ENCODE data around the gene SLC35F3. TPM values are rescaled to one million over a fixed set of nuclear protein-coding genes. Genes with fewer than 3 reads are reported as not detected.
A peak's percentile ranks its signal among the peaks of the same experiment; 100 is the strongest.
"Not testable (repeated sequence)": the region's sequence is repeated elsewhere in the genome, so short reads cannot be mapped to it uniquely, and the experiment has no call there.

The SLC35F3 gene
- total RNA-seq, 1 experiment from 2014 or later, result not detected

DNA sequence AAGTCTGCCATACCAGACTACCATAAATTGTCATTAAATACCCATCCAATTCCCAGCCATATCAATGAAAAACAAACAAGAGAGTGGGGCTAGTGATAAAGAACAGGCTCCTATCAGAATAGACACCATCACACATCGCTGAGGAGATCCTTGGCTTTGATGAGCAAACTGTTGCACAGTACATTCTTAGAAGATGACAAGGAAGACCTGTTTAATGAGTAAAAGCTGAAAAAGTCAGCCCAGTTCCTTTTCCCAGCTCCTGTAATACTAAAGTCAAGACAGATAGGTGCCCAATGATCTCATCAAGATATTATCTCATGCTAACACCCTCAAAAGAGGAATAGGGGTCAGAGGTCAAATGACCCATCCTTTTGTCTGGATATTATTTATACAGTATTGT, 304.3 kb downstream of the SLC35F3 start:
- BruUV-seq (replicated peaks), result no TSS peak
- Histone ChIP-seq H3K36me3 (ENCODE audit: control insufficient read depth, insufficient read depth, low read length) (no peaks in the 10 kb centered on the region), H3K4me3 (ENCODE audit: low read depth, low read length) (no peak overlapping the region), H3K4me1 (no peaks in the 10 kb centered on the region), H3K27me3 (replicated peaks; ENCODE audit: control insufficient read depth, insufficient read depth, low read length) (peaks cover 2% of the 10 kb centered on the region; the same call in 1 of the 2 replicates), H3K9me3 (peaks cover 7% of the 10 kb centered on the region; the same call in 1 of the 2 replicates)
- Mint-ChIP-seq H3K9me3 (ENCODE audit: unreplicated experiment) (peaks cover 27% of the 10 kb centered on the region), H3K4me1 (ENCODE audit: low read depth, unreplicated experiment) (no peaks in the 10 kb centered on the region), H3K4me3 (ENCODE audit: unreplicated experiment) (no peak overlapping the region), H3K27me3 (ENCODE audit: insufficient read depth, unreplicated experiment) (peaks cover 20% of the 10 kb centered on the region), H3K36me3 (ENCODE audit: insufficient read depth, unreplicated experiment) (no peaks in the 10 kb centered on the region), H3K27ac (ENCODE audit: unreplicated experiment) (no peak overlapping the region)
- intact Hi-C loops (cut with micrococcal nuclease; ENCODE audit: unreplicated experiment), result no loop called here
- TF ChIP-seq, protein P1, sequence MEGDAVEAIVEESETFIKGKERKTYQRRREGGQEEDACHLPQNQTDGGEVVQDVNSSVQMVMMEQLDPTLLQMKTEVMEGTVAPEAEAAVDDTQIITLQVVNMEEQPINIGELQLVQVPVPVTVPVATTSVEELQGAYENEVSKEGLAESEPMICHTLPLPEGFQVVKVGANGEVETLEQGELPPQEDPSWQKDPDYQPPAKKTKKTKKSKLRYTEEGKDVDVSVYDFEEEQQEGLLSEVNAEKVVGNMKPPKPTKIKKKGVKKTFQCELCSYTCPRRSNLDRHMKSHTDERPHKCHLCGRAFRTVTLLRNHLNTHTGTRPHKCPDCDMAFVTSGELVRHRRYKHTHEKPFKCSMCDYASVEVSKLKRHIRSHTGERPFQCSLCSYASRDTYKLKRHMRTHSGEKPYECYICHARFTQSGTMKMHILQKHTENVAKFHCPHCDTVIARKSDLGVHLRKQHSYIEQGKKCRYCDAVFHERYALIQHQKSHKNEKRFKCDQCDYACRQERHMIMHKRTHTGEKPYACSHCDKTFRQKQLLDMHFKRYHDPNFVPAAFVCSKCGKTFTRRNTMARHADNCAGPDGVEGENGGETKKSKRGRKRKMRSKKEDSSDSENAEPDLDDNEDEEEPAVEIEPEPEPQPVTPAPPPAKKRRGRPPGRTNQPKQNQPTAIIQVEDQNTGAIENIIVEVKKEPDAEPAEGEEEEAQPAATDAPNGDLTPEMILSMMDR (IDR thresholded peaks at IDR 0.05; ENCODE audit: insufficient read depth in 1 of 2, low read depth in 1 of 2, low read length in 1 of 2, severe bottlenecking in 1 of 2, unreplicated experiment in 1 of 2), result no peak
- CTCF ChIA-PET, result no interaction called here
- POLR2A ChIA-PET, result no interaction called here
- DNase-seq, result no peak

DNA sequence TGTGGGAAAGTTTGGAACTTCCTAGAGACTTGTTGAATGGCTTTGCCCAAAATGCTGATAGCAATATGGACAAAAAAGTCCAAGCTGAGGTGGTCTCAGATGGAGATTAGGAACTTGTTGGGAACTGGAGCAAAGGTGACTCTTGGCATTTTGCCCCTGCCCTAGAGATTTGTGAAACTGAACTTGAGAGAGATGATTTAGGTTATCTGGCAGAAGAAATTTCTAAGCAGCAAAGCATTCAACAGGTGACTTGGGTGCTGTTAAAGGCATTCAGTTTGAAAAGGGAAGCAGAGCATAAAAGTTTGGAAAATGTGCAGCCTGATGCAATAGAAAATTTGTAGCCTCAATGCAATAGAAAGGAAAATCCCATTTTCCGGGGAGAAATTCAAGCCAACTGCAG, 306.0 kb downstream of the SLC35F3 start:
- H3K4me1 ChIP-seq; intact Hi-C loops (cut with micrococcal nuclease; ENCODE audit: unreplicated experiment); BruUV-seq (replicated peaks); H3K4me3 ChIP-seq (ENCODE audit: low read depth, low read length); H3K36me3 Mint-ChIP-seq (ENCODE audit: insufficient read depth, unreplicated experiment); H3K27ac Mint-ChIP-seq (ENCODE audit: unreplicated experiment); POLR2A ChIA-PET; CTCF ChIA-PET; H3K27me3 ChIP-seq (replicated peaks; ENCODE audit: control insufficient read depth, insufficient read depth, low read length); H3K36me3 ChIP-seq (ENCODE audit: control insufficient read depth, insufficient read depth, low read length); H3K9me3 ChIP-seq; H3K4me3 Mint-ChIP-seq (ENCODE audit: unreplicated experiment); H3K4me1 Mint-ChIP-seq (ENCODE audit: low read depth, unreplicated experiment); DNase-seq: not testable (repeated sequence)
- Mint-ChIP-seq H3K27me3 (ENCODE audit: insufficient read depth, unreplicated experiment) (peaks cover 21% of the 10 kb centered on the region), H3K9me3 (ENCODE audit: unreplicated experiment) (peaks cover 27% of the 10 kb centered on the region)

DNA sequence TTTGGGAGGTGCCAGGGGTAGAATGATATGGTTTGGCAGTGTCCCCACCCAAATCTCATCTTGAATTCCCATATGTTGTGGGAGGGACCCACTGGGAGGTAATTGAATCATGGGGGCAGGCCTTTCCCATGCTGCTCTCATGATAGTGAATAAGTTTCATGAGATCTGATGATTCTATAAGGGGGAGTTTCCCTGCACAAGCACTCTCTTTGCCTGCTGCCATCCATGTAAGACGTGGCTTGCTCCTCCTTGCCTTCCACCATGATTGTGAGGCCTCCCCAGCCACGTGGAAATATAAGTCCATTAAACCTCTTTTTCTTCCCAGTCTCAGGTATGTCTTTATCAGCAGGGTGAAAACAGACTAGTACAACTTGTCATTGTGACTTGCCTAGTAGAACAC, 307.4 kb downstream of the SLC35F3 start:
- H3K4me3 ChIP-seq (ENCODE audit: low read depth, low read length); H3K4me3 Mint-ChIP-seq (ENCODE audit: unreplicated experiment); H3K4me1 ChIP-seq; H3K36me3 ChIP-seq (ENCODE audit: control insufficient read depth, insufficient read depth, low read length); CTCF ChIA-PET; POLR2A ChIA-PET; H3K9me3 ChIP-seq; H3K27ac Mint-ChIP-seq (ENCODE audit: unreplicated experiment); DNase-seq; BruUV-seq (replicated peaks); H3K36me3 Mint-ChIP-seq (ENCODE audit: insufficient read depth, unreplicated experiment); H3K4me1 Mint-ChIP-seq (ENCODE audit: low read depth, unreplicated experiment); H3K27me3 ChIP-seq (replicated peaks; ENCODE audit: control insufficient read depth, insufficient read depth, low read length): not testable (repeated sequence)
- intact Hi-C loops (cut with micrococcal nuclease; ENCODE audit: unreplicated experiment), result loop anchor here (1.0 kb wide), 1 partner anchor 98 kb away; no protein-coding TSS in a partner anchor
- H3K9me3 Mint-ChIP-seq (ENCODE audit: unreplicated experiment), result peaks cover 27% of the 10 kb centered on the region
- H3K27me3 Mint-ChIP-seq (ENCODE audit: insufficient read depth, unreplicated experiment), result peaks cover 23% of the 10 kb centered on the region

DNA sequence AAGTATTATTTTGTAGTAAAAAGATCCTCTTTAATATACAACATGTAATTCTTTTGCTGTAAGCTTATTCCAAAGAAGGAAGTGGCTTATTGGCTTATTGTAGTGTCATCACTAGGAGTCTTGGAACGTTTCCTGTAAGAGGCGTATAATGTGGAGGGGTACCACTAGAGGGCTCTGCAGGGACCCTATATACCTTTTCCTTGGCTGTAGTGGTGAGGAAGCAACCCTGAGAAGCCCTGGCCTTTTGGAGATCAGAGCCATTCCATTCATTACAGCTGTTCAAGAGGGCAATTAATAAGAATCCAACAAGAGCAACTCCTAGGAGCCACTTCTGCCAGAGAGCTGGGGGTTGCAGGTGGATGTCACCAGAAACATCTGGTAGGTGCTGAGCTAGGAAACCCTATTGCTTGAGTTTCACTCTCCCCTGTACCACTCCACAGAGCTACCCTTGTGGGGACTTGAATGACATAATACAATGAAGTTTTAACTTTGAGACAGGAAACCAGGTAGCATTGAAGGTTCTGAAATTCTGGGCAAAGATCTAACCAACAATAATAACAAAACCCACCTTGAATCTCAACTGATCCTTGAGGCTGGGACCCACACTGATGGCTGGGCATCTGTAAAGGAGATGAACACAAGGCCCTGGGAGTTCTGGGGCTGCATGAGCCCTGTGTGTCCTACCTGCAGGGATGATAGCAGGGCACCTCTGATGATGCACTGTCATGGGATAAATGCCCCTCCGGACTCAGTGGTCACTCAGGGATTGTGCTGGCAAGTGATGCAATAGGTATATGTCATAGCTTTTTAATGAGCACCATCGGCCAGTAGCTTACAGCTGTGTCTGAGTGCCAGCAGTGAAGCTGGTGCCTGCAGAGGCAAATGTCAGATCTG, 308.5 kb downstream of the SLC35F3 start:
- peak in 1 of 2 experiments; percentile 25 for DNase-seq
- H3K9me3 ChIP-seq, result peaks cover 7% of the 10 kb centered on the region; the same call in 1 of the 2 replicates
- intact Hi-C loops (cut with micrococcal nuclease; ENCODE audit: unreplicated experiment), result loop anchor here (1.0 kb wide), 1 partner anchor 97 kb away; no protein-coding TSS in a partner anchor
- ChIA-PET CTCF (interaction anchor here (1.1 to 1.3 kb wide), 2 partner anchors 90 to 97 kb away, joined by 3 to 4 read pairs; no protein-coding TSS in a partner anchor), POLR2A (no interaction called here)
- Mint-ChIP-seq H3K36me3 (ENCODE audit: insufficient read depth, unreplicated experiment) (no peaks in the 10 kb centered on the region), H3K4me1 (ENCODE audit: low read depth, unreplicated experiment) (no peaks in the 10 kb centered on the region), H3K27ac (ENCODE audit: unreplicated experiment) (no peak overlapping the region), H3K27me3 (ENCODE audit: insufficient read depth, unreplicated experiment) (peaks cover 20% of the 10 kb centered on the region), H3K4me3 (ENCODE audit: unreplicated experiment) (no peak overlapping the region), H3K9me3 (ENCODE audit: unreplicated experiment) (peaks cover 27% of the 10 kb centered on the region)
- H3K4me3 ChIP-seq (ENCODE audit: low read depth, low read length), result no peak overlapping the region
- no peaks in the 10 kb centered on the region for H3K4me1 ChIP-seq
- no TSS peak for BruUV-seq (replicated peaks)
- peaks cover 7% of the 10 kb centered on the region for H3K27me3 ChIP-seq (replicated peaks; ENCODE audit: control insufficient read depth, insufficient read depth, low read length)
- TF ChIP-seq, protein P1 (IDR thresholded peaks at IDR 0.05; ENCODE audit: insufficient read depth in 1 of 2, low read depth in 1 of 2, low read length in 1 of 2, severe bottlenecking in 1 of 2, unreplicated experiment in 1 of 2), result peak; percentile 10 to 42
- H3K36me3 ChIP-seq (ENCODE audit: control insufficient read depth, insufficient read depth, low read length), result no peaks in the 10 kb centered on the region
